HepG2 (cell line): Measurements from ENCODE around the gene ATPAF1.

Experiments used
- ATF1 ChIP-seq: IDR thresholded peaks from 2 replicates; pipeline ENCODE4 v1.6.1; 2016; ENCODE audit warnings: mild to moderate bottlenecking, control low read depth
- CHCHD3 ChIP-seq: sonication (generic); formaldehyde crosslinking; IDR thresholded peaks from 2 replicates; pipeline ENCODE4 v1.8.0; 2022; ENCODE audit warnings: mild to moderate bottlenecking, missing genetic modification reagents, moderate library complexity
- EZH2 ChIP-seq: conservative IDR thresholded peaks from 2 replicates; pipeline ENCODE4 v1.6.1; 2012; ENCODE audit warnings: mild to moderate bottlenecking, low read depth, low read length, moderate library complexity
- JUN ChIP-seq: sonication (generic); formaldehyde crosslinking; IDR thresholded peaks from 2 replicates; pipeline ENCODE4 v1.4.0; 2020; ENCODE audit warnings: mild to moderate bottlenecking, missing genetic modification reagents
- MAFF ChIP-seq: IDR thresholded peaks from 2 replicates; pipeline ENCODE4 v1.6.1; 2011; ENCODE audit warnings: low read depth, low read length, improper control_type of control experiment
- POLR2A ChIP-seq, 2 experiments: IDR thresholded peaks; 2 replicates each; pipeline ENCODE4 v1.6.1; 2011; ENCODE audit warnings: low read depth in 2 of 2, low read length in 2 of 2, mild to moderate bottlenecking in 1 of 2, moderate library complexity in 1 of 2; ENCODE audit not compliant: insufficient read depth in 1 of 2
- SIN3A ChIP-seq: IDR thresholded peaks from 2 replicates; pipeline ENCODE4 v1.6.1; 2011; ENCODE audit warnings: low read depth, mild to moderate bottlenecking, control low read depth, low read length, borderline replicate concordance
- STAT5B ChIP-seq: sonication (generic); formaldehyde crosslinking; IDR thresholded peaks from 2 replicates; pipeline ENCODE4 v1.4.0; 2020; ENCODE audit warnings: missing genetic modification reagents
- TARDBP ChIP-seq: sonication (generic); formaldehyde crosslinking; IDR thresholded peaks from 2 replicates; pipeline ENCODE4 v1.8.0; 2022; ENCODE audit warnings: mild to moderate bottlenecking, missing genetic modification reagents
- TBL1XR1 ChIP-seq: fragments of 150-350 bp; IDR thresholded peaks from 2 replicates; pipeline ENCODE4 v1.6.1; 2014; ENCODE audit warnings: borderline replicate concordance, low read length; ENCODE audit not compliant: partially characterized antibody
- ZBTB7B ChIP-seq: sonication (generic); formaldehyde crosslinking; IDR thresholded peaks from 2 replicates; pipeline ENCODE4 v1.4.0; 2020; ENCODE audit warnings: missing genetic modification reagents
- TF ChIP-seq, protein P1 (sequence below): sonication (generic); formaldehyde crosslinking; IDR thresholded peaks from 2 replicates; pipeline ENCODE4 v1.5.0; 2020; ENCODE audit warnings: mild to moderate bottlenecking, missing genetic modification reagents, moderate library complexity
- TF ChIP-seq, protein P2 (sequence below): IDR thresholded peaks from 2 replicates; pipeline ENCODE4 v1.6.1; 2016; ENCODE audit warnings: missing compliant biosample characterization, missing genetic modification reagents, borderline replicate concordance
- TF ChIP-seq, protein P3 (sequence below): sonication (generic); formaldehyde crosslinking; IDR thresholded peaks from 2 replicates; pipeline ENCODE4 v1.9.0; 2022; ENCODE audit warnings: missing genetic modification reagents, mild to moderate bottlenecking, borderline replicate concordance

DNA sequence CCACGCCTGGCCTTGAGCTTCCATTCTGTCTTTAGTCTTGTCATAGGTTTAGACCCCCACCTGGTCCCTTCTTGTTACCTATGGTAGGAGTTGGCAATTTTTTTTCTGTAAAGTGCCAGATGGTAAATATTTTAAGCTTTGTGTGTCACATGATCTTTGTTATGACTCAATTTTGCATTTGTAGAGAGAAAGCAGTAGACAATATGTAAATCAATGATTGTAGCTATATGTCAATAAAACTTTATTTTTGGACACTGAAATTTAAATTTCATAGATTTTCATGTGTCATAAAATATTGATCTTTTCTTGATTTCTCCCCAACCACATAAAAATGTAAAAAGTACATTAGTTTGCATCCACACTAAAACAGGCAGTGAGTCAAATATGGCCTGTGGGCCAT is 72.1 kb downstream of the ATPAF1 start:
- TF ChIP-seq CHCHD3 (no peak), POLR2A (IDR thresholded peaks at IDR 0.05; ENCODE audit: insufficient read depth in 1 of 2, low read depth in 2 of 2, low read length in 2 of 2) (no peak), MAFF (no peak), TBL1XR1 (no peak), SIN3A (no peak), JUN (CRISPR knock-in tag) (no peak), EZH2 (no peak), STAT5B (CRISPR knock-in tag) (no peak), ZBTB7B (no peak), ATF1 (CRISPR knock-in tag) (no peak), TARDBP (no peak)
- TF ChIP-seq, protein P1, sequence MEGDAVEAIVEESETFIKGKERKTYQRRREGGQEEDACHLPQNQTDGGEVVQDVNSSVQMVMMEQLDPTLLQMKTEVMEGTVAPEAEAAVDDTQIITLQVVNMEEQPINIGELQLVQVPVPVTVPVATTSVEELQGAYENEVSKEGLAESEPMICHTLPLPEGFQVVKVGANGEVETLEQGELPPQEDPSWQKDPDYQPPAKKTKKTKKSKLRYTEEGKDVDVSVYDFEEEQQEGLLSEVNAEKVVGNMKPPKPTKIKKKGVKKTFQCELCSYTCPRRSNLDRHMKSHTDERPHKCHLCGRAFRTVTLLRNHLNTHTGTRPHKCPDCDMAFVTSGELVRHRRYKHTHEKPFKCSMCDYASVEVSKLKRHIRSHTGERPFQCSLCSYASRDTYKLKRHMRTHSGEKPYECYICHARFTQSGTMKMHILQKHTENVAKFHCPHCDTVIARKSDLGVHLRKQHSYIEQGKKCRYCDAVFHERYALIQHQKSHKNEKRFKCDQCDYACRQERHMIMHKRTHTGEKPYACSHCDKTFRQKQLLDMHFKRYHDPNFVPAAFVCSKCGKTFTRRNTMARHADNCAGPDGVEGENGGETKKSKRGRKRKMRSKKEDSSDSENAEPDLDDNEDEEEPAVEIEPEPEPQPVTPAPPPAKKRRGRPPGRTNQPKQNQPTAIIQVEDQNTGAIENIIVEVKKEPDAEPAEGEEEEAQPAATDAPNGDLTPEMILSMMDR, result no peak
- TF ChIP-seq, protein P2, sequence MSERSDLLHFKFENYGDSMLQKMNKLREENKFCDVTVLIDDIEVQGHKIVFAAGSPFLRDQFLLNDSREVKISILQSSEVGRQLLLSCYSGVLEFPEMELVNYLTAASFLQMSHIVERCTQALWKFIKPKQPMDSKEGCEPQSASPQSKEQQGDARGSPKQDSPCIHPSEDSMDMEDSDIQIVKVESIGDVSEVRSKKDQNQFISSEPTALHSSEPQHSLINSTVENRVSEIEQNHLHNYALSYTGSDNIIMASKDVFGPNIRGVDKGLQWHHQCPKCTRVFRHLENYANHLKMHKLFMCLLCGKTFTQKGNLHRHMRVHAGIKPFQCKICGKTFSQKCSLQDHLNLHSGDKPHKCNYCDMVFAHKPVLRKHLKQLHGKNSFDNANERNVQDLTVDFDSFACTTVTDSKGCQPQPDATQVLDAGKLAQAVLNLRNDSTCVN, result no peak
- TF ChIP-seq, protein P3, sequence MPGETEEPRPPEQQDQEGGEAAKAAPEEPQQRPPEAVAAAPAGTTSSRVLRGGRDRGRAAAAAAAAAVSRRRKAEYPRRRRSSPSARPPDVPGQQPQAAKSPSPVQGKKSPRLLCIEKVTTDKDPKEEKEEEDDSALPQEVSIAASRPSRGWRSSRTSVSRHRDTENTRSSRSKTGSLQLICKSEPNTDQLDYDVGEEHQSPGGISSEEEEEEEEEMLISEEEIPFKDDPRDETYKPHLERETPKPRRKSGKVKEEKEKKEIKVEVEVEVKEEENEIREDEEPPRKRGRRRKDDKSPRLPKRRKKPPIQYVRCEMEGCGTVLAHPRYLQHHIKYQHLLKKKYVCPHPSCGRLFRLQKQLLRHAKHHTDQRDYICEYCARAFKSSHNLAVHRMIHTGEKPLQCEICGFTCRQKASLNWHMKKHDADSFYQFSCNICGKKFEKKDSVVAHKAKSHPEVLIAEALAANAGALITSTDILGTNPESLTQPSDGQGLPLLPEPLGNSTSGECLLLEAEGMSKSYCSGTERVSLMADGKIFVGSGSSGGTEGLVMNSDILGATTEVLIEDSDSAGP (CRISPR knock-in tag), result no peak
